ENCODE measurements around the gene C12orf60. TPM values are rescaled to one million over a fixed set of nuclear protein-coding genes. Genes with fewer than 3 reads are reported as not detected.
A peak's percentile ranks its signal among the peaks of the same experiment; 100 is the strongest.

C12orf60 gene
- total and polyA plus RNA-seq, 2 experiments from 2014 or later: 0.17 to 2.3 TPM

- no peak for DNase-seq (ENCODE audit: low spot score)
- peak overlapping the region; percentile 44 for H2AFZ ChIP-seq
Observed at GRCh38 chr12:14773685-14774073, 29.8 kb upstream of the C12orf60 start.

GRCh38 chr12:14774074-14774905, 29.2 kb upstream of the C12orf60 start:
- TF ChIP-seq EZH2phosphoT487 (IDR thresholded peaks at IDR 0.05; ENCODE audit: low read depth, severe bottlenecking, unreplicated experiment) (no peak), EZH2 (IDR thresholded peaks at IDR 0.05; ENCODE audit: borderline replicate concordance) (no peak), CTCF (IDR thresholded peaks at IDR 0.05; ENCODE audit: poor library complexity) (no peak)
- peak overlapping the region; percentile 84 for H3K4me3 ChIP-seq
- peak; percentile 98 for DNase-seq (ENCODE audit: low spot score)
- H3K27ac ChIP-seq: peak overlapping the region; percentile 98
- peak overlapping the region; percentile 82 for H3K4me2 ChIP-seq
- H3K9me3 ChIP-seq (ENCODE audit: low read depth): no peaks in the 10 kb centered on the region
- 2% methylated on average over 66 of the region's 67 CpGs for WGBS (ENCODE audit: low lambda C conversion rate, missing lambda C conversion rate)
- no peaks in the 10 kb centered on the region for H3K36me3 ChIP-seq (replicated peaks; ENCODE audit: insufficient read depth, low read depth)
- H3K27me3 ChIP-seq: no peaks in the 10 kb centered on the region
- peaks cover 31% of the 10 kb centered on the region for H3K4me1 ChIP-seq (ENCODE audit: insufficient read depth)
- H3K79me2 ChIP-seq: peaks cover 53% of the 10 kb centered on the region
- H2AFZ ChIP-seq: peak overlapping the region; percentile 44
- peaks cover 10% of the 10 kb centered on the region for H4K20me1 ChIP-seq (ENCODE audit: insufficient read depth, poor library complexity, severe bottlenecking)
- no peaks in the 10 kb centered on the region for H3K9me2 ChIP-seq (replicated peaks; ENCODE audit: insufficient read depth)

More at GRCh38 chr12:14773685-14774073, 29.8 kb upstream of the C12orf60 start:
- no peaks in the 10 kb centered on the region for H3K9me2 ChIP-seq (replicated peaks; ENCODE audit: insufficient read depth)
- peaks cover 59% of the 10 kb centered on the region for H3K79me2 ChIP-seq
- H4K20me1 ChIP-seq (ENCODE audit: insufficient read depth, poor library complexity, severe bottlenecking): peaks cover 15% of the 10 kb centered on the region
- no peaks in the 10 kb centered on the region for H3K27me3 ChIP-seq
- peak overlapping the region; percentile 73 for H3K4me2 ChIP-seq
- peak overlapping the region; percentile 45 for H3K4me3 ChIP-seq
- WGBS (ENCODE audit: low lambda C conversion rate, missing lambda C conversion rate): 5% methylated on average over 16 of the region's 16 CpGs
- H3K36me3 ChIP-seq (replicated peaks; ENCODE audit: insufficient read depth, low read depth): no peaks in the 10 kb centered on the region
- TF ChIP-seq EZH2 (IDR thresholded peaks at IDR 0.05; ENCODE audit: borderline replicate concordance) (no peak), CTCF (IDR thresholded peaks at IDR 0.05; ENCODE audit: poor library complexity) (no peak), EZH2phosphoT487 (IDR thresholded peaks at IDR 0.05; ENCODE audit: low read depth, severe bottlenecking, unreplicated experiment) (no peak)
- peaks cover 31% of the 10 kb centered on the region for H3K4me1 ChIP-seq (ENCODE audit: insufficient read depth)
- peak overlapping the region; percentile 94 for H3K27ac ChIP-seq
- H3K9me3 ChIP-seq (ENCODE audit: low read depth): no peaks in the 10 kb centered on the region

- H3K4me3 ChIP-seq: peak overlapping the region; percentile 84
Observed at GRCh38 chr12:14774906-14775635, 28.4 kb upstream of the C12orf60 start.

More at GRCh38 chr12:14774906-14775635, 28.4 kb upstream of the C12orf60 start:
- peak; percentile 62 for DNase-seq (ENCODE audit: low spot score)
- Histone ChIP-seq H3K9me2 (replicated peaks; ENCODE audit: insufficient read depth) (no peaks in the 10 kb centered on the region), H3K79me2 (peaks cover 45% of the 10 kb centered on the region), H3K36me3 (replicated peaks; ENCODE audit: insufficient read depth, low read depth) (no peaks in the 10 kb centered on the region), H4K20me1 (ENCODE audit: insufficient read depth, poor library complexity, severe bottlenecking) (peaks cover 3% of the 10 kb centered on the region), H3K27ac (peak overlapping the region; percentile 98), H3K27me3 (no peaks in the 10 kb centered on the region), H3K4me2 (peak overlapping the region; percentile 82), H3K4me1 (ENCODE audit: insufficient read depth) (peaks cover 31% of the 10 kb centered on the region), H2AFZ (peak overlapping the region; percentile 32), H3K9me3 (ENCODE audit: low read depth) (no peaks in the 10 kb centered on the region)
- TF ChIP-seq EZH2phosphoT487 (IDR thresholded peaks at IDR 0.05; ENCODE audit: low read depth, severe bottlenecking, unreplicated experiment): no peak
- TF ChIP-seq CTCF (IDR thresholded peaks at IDR 0.05; ENCODE audit: poor library complexity): no peak
- no peak for TF ChIP-seq EZH2 (IDR thresholded peaks at IDR 0.05; ENCODE audit: borderline replicate concordance)
- 4% methylated on average over 32 of the region's 34 CpGs for WGBS (ENCODE audit: low lambda C conversion rate, missing lambda C conversion rate)
